H1 (cell line): ENCODE results near the gene TK2.
"Not testable (repeated sequence)": the region's sequence is repeated elsewhere in the genome, so short reads cannot be mapped to it uniquely, and the experiment has no call there.

Source experiments
- ATF3 ChIP-seq: IDR thresholded peaks from 2 replicates; pipeline ENCODE4 v1.6.1; 2011; ENCODE audit warnings: low read depth, mild to moderate bottlenecking, low read length; ENCODE audit not compliant: insufficient read depth
- CEBPB ChIP-seq: IDR thresholded peaks from 2 replicates; pipeline ENCODE4 v1.6.1; 2012; ENCODE audit warnings: low read depth, low read length
- CHD2 ChIP-seq: IDR thresholded peaks from 2 replicates; pipeline ENCODE4 v1.6.1; 2012; ENCODE audit warnings: low read length, improper control_type of control experiment
- CREB1 ChIP-seq: IDR thresholded peaks from 2 replicates; pipeline ENCODE4 v1.6.1; 2012; ENCODE audit warnings: inconsistent platforms
- CTCF ChIP-seq, 3 experiments: IDR thresholded peaks; 1 replicate in 2 of 3; 2 replicates in 1 of 3; pipeline versions ENCODE4 v1.5.1 to v1.6.1; 2011; ENCODE audit warnings: low read length in 3 of 3, mild to moderate bottlenecking in 3 of 3, inconsistent platforms in 2 of 3, low read depth in 1 of 3, moderate library complexity in 1 of 3; ENCODE audit not compliant: insufficient read depth in 1 of 3; ENCODE audit errors: control extremely low read depth in 1 of 3
- EZH2 ChIP-seq: fragments of 200-600 bp; sonication (generic); IDR thresholded peaks from 2 replicates; pipeline ENCODE4 v1.7.1; 2012; ENCODE audit warnings: low read depth, mild to moderate bottlenecking, moderate library complexity, low read length, inconsistent platforms; ENCODE audit not compliant: severe bottlenecking
- FOSL1 ChIP-seq: IDR thresholded peaks from 2 replicates; pipeline ENCODE4 v1.6.1; 2011; ENCODE audit warnings: mild to moderate bottlenecking, low read depth, low read length, moderate library complexity; ENCODE audit not compliant: insufficient read depth
- GABPA ChIP-seq: IDR thresholded peaks from 2 replicates; pipeline ENCODE4 v1.6.1; 2011; ENCODE audit warnings: mild to moderate bottlenecking, low read length, moderate library complexity, borderline replicate concordance; ENCODE audit not compliant: insufficient read depth
- JUN ChIP-seq: IDR thresholded peaks from 2 replicates; pipeline ENCODE4 v1.6.1; 2011; ENCODE audit warnings: low read depth, mild to moderate bottlenecking, improper control_type of control experiment, low read length
- KDM1A ChIP-seq: fragments of 200-600, 300-600 bp; sonication (generic); IDR thresholded peaks from 2 replicates; pipeline ENCODE4 v1.7.1; 2016; ENCODE audit warnings: mild to moderate bottlenecking, low read length, borderline replicate concordance
- RAD21 ChIP-seq, 2 experiments: IDR thresholded peaks in 1 of 2; conservative IDR thresholded peaks in 1 of 2; 2 replicates each; pipeline ENCODE4 v1.6.1; 2011; ENCODE audit warnings: low read depth in 2 of 2, low read length in 2 of 2, improper control_type of control experiment in 1 of 2, inconsistent platforms in 1 of 2, mild to moderate bottlenecking in 1 of 2, moderate library complexity in 1 of 2
- SAP30 ChIP-seq: fragments of 300-600 bp; sonication (generic); IDR thresholded peaks from 2 replicates; pipeline ENCODE4 v1.7.1; 2012; ENCODE audit warnings: low read length, moderate library complexity, mild to moderate bottlenecking, inconsistent platforms; ENCODE audit not compliant: insufficient read depth, insufficient replicate concordance

GRCh38 chr16:66466636-66467035 lies 83.3 kb downstream of the TK2 start:
- TF ChIP-seq ATF3; FOSL1; CEBPB; CREB1; RAD21 (IDR thresholded peaks at IDR 0.05 in 1 of 2, conservative IDR thresholded peaks at IDR 0.05 in 1 of 2; ENCODE audit: low read depth in 2 of 2, low read length in 2 of 2); JUN; CTCF (IDR thresholded peaks at IDR 0.05; ENCODE audit: control extremely low read depth in 1 of 3, insufficient read depth in 1 of 3, low read depth in 1 of 3, low read length in 3 of 3); CHD2; KDM1A; EZH2; GABPA; SAP30: not testable (repeated sequence)
